ENCODE measurements around the gene TBXAS1.

The TBXAS1 gene

DNA sequence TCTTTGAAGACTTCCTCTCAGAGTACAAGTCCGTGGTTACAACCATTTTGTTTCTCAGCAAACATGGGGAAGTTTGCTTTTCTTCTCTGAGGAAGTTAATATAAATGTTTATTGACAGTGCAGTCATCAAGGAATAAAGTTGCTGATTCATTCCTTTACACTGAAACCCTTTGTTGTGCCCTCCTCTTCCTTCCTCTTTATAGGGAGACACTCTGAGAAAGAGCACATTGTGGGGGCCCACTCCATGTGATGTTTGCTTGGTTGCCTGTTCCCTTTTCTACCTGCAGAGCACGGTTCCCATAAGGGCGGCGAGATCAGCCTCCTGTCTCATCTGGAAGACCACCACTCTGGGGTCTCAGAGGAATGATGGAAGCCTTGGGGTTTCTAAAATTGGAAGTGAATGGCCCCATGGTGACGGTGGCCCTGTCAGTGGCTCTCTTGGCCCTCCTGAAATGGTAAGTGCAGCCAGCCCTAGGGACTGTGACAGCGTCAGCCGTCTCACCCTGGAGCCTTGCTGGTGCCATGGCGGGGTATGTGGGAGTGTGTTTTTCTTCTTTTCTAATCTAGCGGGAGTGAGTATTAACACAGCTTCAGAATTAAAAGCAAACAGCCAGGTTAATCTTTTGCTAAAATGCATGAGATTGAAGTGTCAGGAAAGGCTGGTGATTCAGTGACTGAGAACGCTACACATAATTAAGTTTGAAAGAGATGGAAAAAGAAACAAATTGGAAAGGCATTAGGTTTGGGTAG, at the start of gene TBXAS1:
TSS of gene TBXAS1 (plus strand) at position 240 of the 750 bp plus-strand sequence. CDS start at position 367, 127 bp downstream.
- H3K4me3 ChIP-seq (ENCODE audit: low read depth, low read length), result no peak within 1 kb of the TSS
- TF ChIP-seq, protein P1, sequence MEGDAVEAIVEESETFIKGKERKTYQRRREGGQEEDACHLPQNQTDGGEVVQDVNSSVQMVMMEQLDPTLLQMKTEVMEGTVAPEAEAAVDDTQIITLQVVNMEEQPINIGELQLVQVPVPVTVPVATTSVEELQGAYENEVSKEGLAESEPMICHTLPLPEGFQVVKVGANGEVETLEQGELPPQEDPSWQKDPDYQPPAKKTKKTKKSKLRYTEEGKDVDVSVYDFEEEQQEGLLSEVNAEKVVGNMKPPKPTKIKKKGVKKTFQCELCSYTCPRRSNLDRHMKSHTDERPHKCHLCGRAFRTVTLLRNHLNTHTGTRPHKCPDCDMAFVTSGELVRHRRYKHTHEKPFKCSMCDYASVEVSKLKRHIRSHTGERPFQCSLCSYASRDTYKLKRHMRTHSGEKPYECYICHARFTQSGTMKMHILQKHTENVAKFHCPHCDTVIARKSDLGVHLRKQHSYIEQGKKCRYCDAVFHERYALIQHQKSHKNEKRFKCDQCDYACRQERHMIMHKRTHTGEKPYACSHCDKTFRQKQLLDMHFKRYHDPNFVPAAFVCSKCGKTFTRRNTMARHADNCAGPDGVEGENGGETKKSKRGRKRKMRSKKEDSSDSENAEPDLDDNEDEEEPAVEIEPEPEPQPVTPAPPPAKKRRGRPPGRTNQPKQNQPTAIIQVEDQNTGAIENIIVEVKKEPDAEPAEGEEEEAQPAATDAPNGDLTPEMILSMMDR (IDR thresholded peaks at IDR 0.05; ENCODE audit: low read depth, low read length, missing control alignments), result no peak
- in situ Hi-C loops (cut with HindIII; ENCODE audit: low sequenced_read_pairs), result no loop called here
- DNase-seq (ENCODE audit: low read depth), result no peak

DNA sequence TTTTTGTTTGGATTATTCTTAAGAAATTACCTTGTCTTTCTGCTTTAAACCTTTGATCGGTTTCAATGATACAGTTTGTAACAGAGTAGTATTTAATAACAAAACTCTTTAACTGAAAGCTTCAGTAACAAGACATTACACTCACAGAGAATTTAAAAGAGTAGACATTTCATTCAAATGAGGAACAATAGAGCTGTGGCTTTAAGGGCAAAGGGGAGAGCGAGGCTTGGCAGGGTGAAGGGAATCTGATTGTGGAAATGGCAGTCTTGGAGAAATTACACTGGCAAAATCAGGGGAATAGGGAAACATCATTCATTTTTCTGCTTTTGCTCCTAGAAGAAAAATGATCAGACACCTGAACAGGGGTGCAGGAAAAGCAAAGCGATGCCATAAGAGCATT, 46.1 kb upstream of the TBXAS1 start:
- in situ Hi-C loops (cut with HindIII; ENCODE audit: low sequenced_read_pairs), result no loop called here
- TF ChIP-seq, protein P1 (IDR thresholded peaks at IDR 0.05; ENCODE audit: low read depth, low read length, missing control alignments), result no peak
- H3K4me3 ChIP-seq (ENCODE audit: low read depth, low read length), result no peak overlapping the region
- peak; percentile 46 for DNase-seq (ENCODE audit: low read depth)

- no peak for DNase-seq (ENCODE audit: low read depth)
- no peak overlapping the region for H3K4me3 ChIP-seq (ENCODE audit: low read depth, low read length)
- TF ChIP-seq, protein P1 (IDR thresholded peaks at IDR 0.05; ENCODE audit: low read depth, low read length, missing control alignments), result no peak
- in situ Hi-C loops (cut with HindIII; ENCODE audit: low sequenced_read_pairs), result no loop called here
Observed at GRCh38 chr7:139783647-139784385, 45.2 kb upstream of the TBXAS1 start.

DNA sequence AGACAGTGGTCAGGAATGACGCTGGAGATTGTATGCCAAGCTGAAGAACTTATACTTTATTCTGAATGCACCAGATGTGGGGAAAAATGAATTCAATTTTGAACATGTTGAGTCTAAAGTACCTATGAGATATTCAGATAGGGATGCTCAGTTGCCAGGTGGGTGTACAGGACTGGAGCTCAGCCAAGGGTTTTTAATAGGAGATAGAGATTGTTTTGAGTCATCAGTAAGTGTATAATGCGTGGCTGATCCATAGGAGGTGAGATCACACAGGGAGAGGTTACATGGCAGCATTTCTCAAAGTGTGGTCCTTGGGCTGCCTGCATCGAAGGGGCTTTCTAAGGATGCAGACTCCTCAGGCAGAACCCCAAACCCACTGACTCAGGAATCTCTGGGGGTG, 44.4 kb upstream of the TBXAS1 start:
- in situ Hi-C loops (cut with HindIII; ENCODE audit: low sequenced_read_pairs), result no loop called here
- TF ChIP-seq, protein P1 (IDR thresholded peaks at IDR 0.05; ENCODE audit: low read depth, low read length, missing control alignments), result no peak
- DNase-seq (ENCODE audit: low read depth), result no peak
- H3K4me3 ChIP-seq (ENCODE audit: low read depth, low read length), result no peak overlapping the region

DNA sequence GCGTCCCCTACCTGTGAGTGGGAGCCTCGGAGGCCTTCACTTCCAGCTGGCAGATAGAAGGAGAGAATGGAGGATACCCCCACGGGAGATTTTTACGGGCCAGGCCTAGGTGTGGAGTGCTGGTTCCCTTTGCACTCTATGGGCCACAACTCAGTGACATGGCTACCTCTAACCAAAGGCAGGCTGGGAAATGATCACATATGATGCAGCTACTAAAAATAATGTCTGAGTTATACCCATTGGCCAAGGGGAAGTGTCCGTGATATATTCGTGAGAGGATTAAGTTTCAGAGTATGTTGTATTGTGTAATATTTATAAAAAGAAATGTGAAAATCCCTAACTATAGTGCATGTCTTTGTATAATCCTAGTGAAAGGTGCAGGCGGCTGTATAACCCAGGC, 37.7 kb upstream of the TBXAS1 start:
- H3K4me3 ChIP-seq (ENCODE audit: low read depth, low read length), result no peak overlapping the region
- in situ Hi-C loops (cut with HindIII; ENCODE audit: low sequenced_read_pairs), result no loop called here
- TF ChIP-seq, protein P1 (IDR thresholded peaks at IDR 0.05; ENCODE audit: low read depth, low read length, missing control alignments), result no peak
- DNase-seq (ENCODE audit: low read depth), result no peak

- in situ Hi-C loops (cut with HindIII; ENCODE audit: low sequenced_read_pairs), result no loop called here
- TF ChIP-seq, protein P1 (IDR thresholded peaks at IDR 0.05; ENCODE audit: low read depth, low read length, missing control alignments), result no peak
- no peak overlapping the region for H3K4me3 ChIP-seq (ENCODE audit: low read depth, low read length)
- DNase-seq (ENCODE audit: low read depth), result no peak
Observed at GRCh38 chr7:139797607-139798006, 31.5 kb upstream of the TBXAS1 start.
